Measurements from ENCODE around the gene KRT222.

DNA sequence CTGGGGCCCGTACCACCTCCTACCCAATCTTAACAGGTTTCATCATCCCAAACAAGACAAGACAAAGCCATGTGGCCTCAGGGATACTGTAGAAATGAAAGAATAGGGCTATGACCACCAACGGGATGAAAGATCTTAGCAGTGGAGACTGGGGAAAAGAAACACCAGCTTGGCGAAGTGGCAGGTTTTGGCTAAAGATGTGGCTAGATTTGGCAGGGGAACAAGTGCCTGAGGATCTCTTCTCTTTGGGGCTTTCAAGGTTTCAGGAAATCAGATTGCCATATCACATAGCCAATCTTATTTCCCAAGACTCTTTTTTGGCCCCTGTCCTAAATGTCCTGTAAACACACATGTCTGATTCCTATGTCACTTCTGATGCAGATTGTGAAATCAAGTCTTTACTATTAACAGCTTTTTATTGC lies 31.7 kb upstream of the KRT222 start:
- TF ChIP-seq, protein P1, sequence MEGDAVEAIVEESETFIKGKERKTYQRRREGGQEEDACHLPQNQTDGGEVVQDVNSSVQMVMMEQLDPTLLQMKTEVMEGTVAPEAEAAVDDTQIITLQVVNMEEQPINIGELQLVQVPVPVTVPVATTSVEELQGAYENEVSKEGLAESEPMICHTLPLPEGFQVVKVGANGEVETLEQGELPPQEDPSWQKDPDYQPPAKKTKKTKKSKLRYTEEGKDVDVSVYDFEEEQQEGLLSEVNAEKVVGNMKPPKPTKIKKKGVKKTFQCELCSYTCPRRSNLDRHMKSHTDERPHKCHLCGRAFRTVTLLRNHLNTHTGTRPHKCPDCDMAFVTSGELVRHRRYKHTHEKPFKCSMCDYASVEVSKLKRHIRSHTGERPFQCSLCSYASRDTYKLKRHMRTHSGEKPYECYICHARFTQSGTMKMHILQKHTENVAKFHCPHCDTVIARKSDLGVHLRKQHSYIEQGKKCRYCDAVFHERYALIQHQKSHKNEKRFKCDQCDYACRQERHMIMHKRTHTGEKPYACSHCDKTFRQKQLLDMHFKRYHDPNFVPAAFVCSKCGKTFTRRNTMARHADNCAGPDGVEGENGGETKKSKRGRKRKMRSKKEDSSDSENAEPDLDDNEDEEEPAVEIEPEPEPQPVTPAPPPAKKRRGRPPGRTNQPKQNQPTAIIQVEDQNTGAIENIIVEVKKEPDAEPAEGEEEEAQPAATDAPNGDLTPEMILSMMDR (IDR thresholded peaks at IDR 0.05; ENCODE audit: low read length) = no peak
- TF ChIP-seq EZH2phosphoT487 (IDR thresholded peaks at IDR 0.05; ENCODE audit: low read length) = no peak
- TF ChIP-seq EZH2 (optimal IDR thresholded peaks at IDR 0.05; ENCODE audit: low read depth, low read length) = no peak

Data from MM.1S (cell line).